ENCODE measurements around the gene INPP4A. TPM values are rescaled to one million over a fixed set of nuclear protein-coding genes. Genes with fewer than 3 reads are reported as not detected.

The INPP4A gene
- total RNA-seq, 2 donors from 2014 or later: 12.7 to 18.2 TPM

DNA sequence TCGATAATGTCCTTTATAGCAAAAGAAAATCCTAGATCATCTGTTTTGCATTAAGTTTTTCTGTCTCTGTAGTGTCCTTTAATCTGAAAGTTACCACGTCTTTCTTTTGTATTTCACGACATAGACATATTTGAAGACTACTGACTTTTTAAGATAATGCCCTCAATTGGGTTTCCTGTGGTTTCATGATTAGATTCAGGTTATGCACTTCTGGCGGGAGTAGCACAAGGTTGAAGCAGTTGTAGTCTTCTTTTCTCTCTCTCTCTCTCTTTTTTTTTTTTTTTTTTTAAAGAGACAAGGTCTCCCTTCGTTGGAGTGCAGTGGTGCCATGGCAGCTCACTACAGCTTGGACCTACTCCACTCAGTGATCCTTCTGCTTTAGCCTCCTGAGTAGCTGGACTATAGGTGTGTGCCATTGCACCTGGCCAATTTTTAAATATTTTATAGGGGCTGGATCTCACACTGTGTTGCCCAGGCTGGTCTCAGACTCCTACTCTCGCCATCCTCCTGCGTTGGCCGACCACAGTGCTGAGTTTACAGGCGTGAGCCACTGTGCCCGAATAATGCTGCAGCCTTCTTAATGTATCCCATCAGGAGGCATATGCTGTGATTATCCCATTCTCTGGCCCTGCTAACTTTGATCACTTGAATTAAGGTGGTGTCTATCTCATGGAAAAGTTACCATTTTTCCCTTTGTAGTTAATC, 3.9 kb downstream of the INPP4A start:
- no peak overlapping the region for H3K4me3 ChIP-seq
- H3K27ac ChIP-seq: no peak overlapping the region
- no peaks in the 10 kb centered on the region for H3K27me3 ChIP-seq
- H3K36me3 ChIP-seq: no peaks in the 10 kb centered on the region
- DNase-seq (ENCODE audit: low spot score): no peak
- no peak for TF ChIP-seq CTCF (IDR thresholded peaks at IDR 0.05)
- peaks cover 0 to 42% of the 10 kb centered on the region in 2 donors for H3K4me1 ChIP-seq
- H3K9me3 ChIP-seq: no peaks in the 10 kb centered on the region

- no peak for TF ChIP-seq CTCF (IDR thresholded peaks at IDR 0.05)
- H3K36me3 ChIP-seq: no peaks in the 10 kb centered on the region
- peaks cover 0 to 46% of the 10 kb centered on the region in 2 donors for H3K4me1 ChIP-seq
- H3K9me3 ChIP-seq: no peaks in the 10 kb centered on the region
- no peak for DNase-seq (ENCODE audit: low spot score)
- no peak overlapping the region for H3K27ac ChIP-seq
- H3K4me3 ChIP-seq: no peak overlapping the region
- H3K27me3 ChIP-seq: no peaks in the 10 kb centered on the region
These were observed 7.9 kb downstream of the INPP4A start for GRCh38 chr2:98452396-98453027.

DNA sequence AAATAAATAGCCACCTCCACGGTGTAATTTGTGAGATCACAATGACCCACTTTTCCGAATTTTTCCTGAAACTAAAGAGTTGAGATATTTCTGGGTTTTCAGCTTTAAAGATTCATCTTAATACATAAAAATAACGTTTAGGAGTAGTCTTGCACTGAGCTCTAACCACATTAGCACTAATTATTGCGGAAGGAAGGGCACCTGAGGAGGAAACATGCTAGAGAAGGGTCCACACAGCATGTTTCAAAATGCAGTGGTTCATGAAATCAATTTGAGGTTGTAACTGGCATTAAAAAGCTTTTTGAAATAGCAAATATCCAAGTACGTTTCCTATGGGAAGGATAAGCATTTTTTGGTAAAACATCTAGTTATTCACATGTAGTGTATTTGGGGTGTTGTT, 8.4 kb downstream of the INPP4A start:
- no peak for DNase-seq (ENCODE audit: low spot score)
- peaks cover 0 to 46% of the 10 kb centered on the region in 2 donors for H3K4me1 ChIP-seq
- TF ChIP-seq CTCF (IDR thresholded peaks at IDR 0.05): no peak
- H3K36me3 ChIP-seq: no peaks in the 10 kb centered on the region
- H3K27me3 ChIP-seq: no peaks in the 10 kb centered on the region
- H3K4me3 ChIP-seq: no peak overlapping the region
- no peaks in the 10 kb centered on the region for H3K9me3 ChIP-seq
- H3K27ac ChIP-seq: no peak overlapping the region

DNA sequence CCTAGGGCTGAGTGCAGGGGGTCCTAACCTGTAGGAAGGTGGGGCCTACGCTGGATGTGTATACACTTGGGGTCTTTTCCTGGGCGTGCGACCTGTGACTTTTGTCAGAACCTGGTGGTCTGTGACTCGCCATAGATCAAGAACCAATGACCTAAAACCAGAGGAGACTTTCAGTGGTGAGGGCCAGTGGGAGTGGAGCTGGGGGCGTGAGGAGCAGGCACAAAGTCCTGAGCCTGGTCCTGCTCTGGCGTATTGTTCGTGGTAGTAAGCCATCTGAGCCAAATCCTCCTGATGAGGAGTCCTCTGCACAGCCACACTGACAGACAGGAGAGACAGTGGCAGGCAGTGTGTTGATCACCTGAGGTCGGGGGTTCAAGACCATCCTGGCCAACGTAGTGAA, 8.9 kb downstream of the INPP4A start:
- TF ChIP-seq CTCF (IDR thresholded peaks at IDR 0.05): no peak
- DNase-seq (ENCODE audit: low spot score): no peak
- H3K27ac ChIP-seq: no peak overlapping the region
- H3K4me3 ChIP-seq: no peak overlapping the region
- H3K4me1 ChIP-seq: peaks cover 0 to 46% of the 10 kb centered on the region in 2 donors
- no peaks in the 10 kb centered on the region for H3K9me3 ChIP-seq
- H3K27me3 ChIP-seq: no peaks in the 10 kb centered on the region
- no peaks in the 10 kb centered on the region for H3K36me3 ChIP-seq

- no peak for TF ChIP-seq CTCF (IDR thresholded peaks at IDR 0.05)
- Histone ChIP-seq H3K9me3 (no peaks in the 10 kb centered on the region), H3K4me3 (no peak overlapping the region), H3K4me1 (peaks cover 0 to 49% of the 10 kb centered on the region in 2 donors), H3K27me3 (no peaks in the 10 kb centered on the region), H3K36me3 (no peaks in the 10 kb centered on the region), H3K27ac (no peak overlapping the region)
- no peak for DNase-seq (ENCODE audit: low spot score)
These were observed 9.4 kb downstream of the INPP4A start for GRCh38 chr2:98454073-98454472.

Data from right atrium auricular region (tissue), 2 donors.